SK-N-SH treated with all-trans-retinoic acid at 6 μM for 48 hours (cell line): ENCODE data around the gene SSR2.

Experiments
- ATAC-seq: fragments of 200-7000 bp; cut with Tn5 transposase; 3 replicates; pipeline ENCODE4 v1.9.1; 2020; ENCODE audit warnings: mild to moderate bottlenecking, moderate library complexity
- ARNTL ChIP-seq: fragments of 450-650 bp; formaldehyde crosslinking; IDR thresholded peaks from 2 replicates; pipeline ENCODE4 v1.5.0; 2020; ENCODE audit warnings: low read depth, mild to moderate bottlenecking, moderate library complexity, borderline replicate concordance
- BACH2 ChIP-seq: fragments of 250-450 bp; sonication (Bioruptor Pico); IDR thresholded peaks from 2 replicates; pipeline ENCODE4 v1.9.0; 2021; ENCODE audit warnings: mild to moderate bottlenecking, borderline replicate concordance
- CREB5 ChIP-seq: fragments of 250-450 bp; sonication (Bioruptor Pico); IDR thresholded peaks from 2 replicates; pipeline ENCODE4 v1.5.1; 2020; ENCODE audit warnings: low read depth, mild to moderate bottlenecking, moderate library complexity
- CSDC2 ChIP-seq: fragments of 250-450 bp; sonication (Bioruptor Pico); IDR thresholded peaks from 2 replicates; pipeline ENCODE4 v1.5.0; 2020; ENCODE audit warnings: mild to moderate bottlenecking, moderate library complexity
- ESRRG ChIP-seq: fragments of 250-450 bp; sonication (Bioruptor Pico); IDR thresholded peaks from 2 replicates; pipeline ENCODE4 v1.6.1; 2021; ENCODE audit warnings: mild to moderate bottlenecking
- GLIS3 ChIP-seq: fragments of 250-450 bp; sonication (Bioruptor Pico); IDR thresholded peaks from 2 replicates; pipeline ENCODE4 v1.5.0; 2020; ENCODE audit warnings: mild to moderate bottlenecking, moderate library complexity
- ISL1 ChIP-seq: fragments of 250-450 bp; sonication (Bioruptor Pico); IDR thresholded peaks from 2 replicates; pipeline ENCODE4 v2.1.2; 2022; ENCODE audit warnings: mild to moderate bottlenecking, moderate library complexity
- OSR1 ChIP-seq: fragments of 250-450 bp; sonication (Bioruptor Pico); IDR thresholded peaks from 2 replicates; pipeline ENCODE4 v1.8.0; 2022; ENCODE audit warnings: moderate library complexity, mild to moderate bottlenecking, inconsistent platforms
- PATZ1 ChIP-seq: fragments of 250-450 bp; sonication (Bioruptor Pico); IDR thresholded peaks from 2 replicates; pipeline ENCODE4 v1.8.0; 2020; ENCODE audit warnings: mild to moderate bottlenecking, moderate library complexity, borderline replicate concordance
- POU6F1 ChIP-seq: fragments of 250-450 bp; sonication (Bioruptor Pico); IDR thresholded peaks from 2 replicates; pipeline ENCODE4 v1.8.0; 2021; ENCODE audit warnings: low read depth, mild to moderate bottlenecking, moderate library complexity, borderline replicate concordance
- PPARA ChIP-seq: fragments of 250-450 bp; sonication (Bioruptor Pico); IDR thresholded peaks from 2 replicates; pipeline ENCODE4 v1.5.0; 2020; ENCODE audit warnings: mild to moderate bottlenecking, borderline replicate concordance
- RARB ChIP-seq: fragments of 250-450 bp; sonication (Bioruptor Pico); IDR thresholded peaks from 2 replicates; pipeline ENCODE4 v1.8.0; 2021; ENCODE audit warnings: mild to moderate bottlenecking, moderate library complexity
- SNAI2 ChIP-seq: fragments of 250-450 bp; sonication (Bioruptor Pico); IDR thresholded peaks from 2 replicates; pipeline ENCODE4 v1.5.0; 2020; ENCODE audit warnings: mild to moderate bottlenecking, moderate library complexity
- TOX ChIP-seq: fragments of 250-450 bp; sonication (Bioruptor Pico); IDR thresholded peaks from 2 replicates; pipeline ENCODE4 v1.8.0; 2021; ENCODE audit warnings: mild to moderate bottlenecking, moderate library complexity, borderline replicate concordance
- TSHZ2 ChIP-seq: fragments of 250-450 bp; sonication (Bioruptor Pico); IDR thresholded peaks from 2 replicates; pipeline ENCODE4 v1.5.0; 2020; ENCODE audit warnings: mild to moderate bottlenecking, moderate library complexity
- ZC3H10 ChIP-seq: fragments of 250-450 bp; sonication (Bioruptor Pico); IDR thresholded peaks from 2 replicates; pipeline ENCODE4 v1.5.1; 2021; ENCODE audit warnings: mild to moderate bottlenecking, moderate library complexity
- ZFP3 ChIP-seq: fragments of 250-450 bp; sonication (Bioruptor Pico); IDR thresholded peaks from 2 replicates; pipeline ENCODE4 v1.5.0; 2020; ENCODE audit warnings: mild to moderate bottlenecking, moderate library complexity
- ZFP30 ChIP-seq: fragments of 450-650 bp; formaldehyde crosslinking; IDR thresholded peaks from 2 replicates; pipeline ENCODE4 v1.5.0; 2022; ENCODE audit warnings: mild to moderate bottlenecking, moderate library complexity
- ZNF565 ChIP-seq: fragments of 450-650 bp; formaldehyde crosslinking; conservative IDR thresholded peaks from 2 replicates; pipeline ENCODE4 v1.5.0; 2020; ENCODE audit warnings: low read depth, mild to moderate bottlenecking, moderate library complexity
- ZNF70 ChIP-seq: fragments of 450-650 bp; formaldehyde crosslinking; IDR thresholded peaks from 2 replicates; pipeline ENCODE4 v1.5.0; 2020; ENCODE audit warnings: mild to moderate bottlenecking, moderate library complexity
- TF ChIP-seq, protein P1 (sequence below): fragments of 250-450 bp; sonication (Bioruptor Pico); IDR thresholded peaks from 2 replicates; pipeline ENCODE4 v1.5.1; 2021; ENCODE audit warnings: mild to moderate bottlenecking, moderate library complexity

SSR2 gene

GRCh38 chr1:156051011-156051725 is 30.4 kb upstream of the SSR2 start:
- no peak for ATAC-seq
- TF ChIP-seq RARB = no peak

- TF ChIP-seq POU6F1 (CRISPR knock-in tag) (no peak), ZC3H10 (CRISPR knock-in tag) (no peak), GLIS3 (CRISPR knock-in tag) (no peak), PATZ1 (CRISPR knock-in tag) (no peak), OSR1 (CRISPR knock-in tag) (no peak), ZNF70 (no peak), BACH2 (no peak), SNAI2 (CRISPR knock-in tag) (no peak), PPARA (no peak), TSHZ2 (CRISPR knock-in tag) (no peak), TOX (CRISPR knock-in tag) (no peak), ESRRG (CRISPR knock-in tag) (no peak)
- TF ChIP-seq, protein P1, sequence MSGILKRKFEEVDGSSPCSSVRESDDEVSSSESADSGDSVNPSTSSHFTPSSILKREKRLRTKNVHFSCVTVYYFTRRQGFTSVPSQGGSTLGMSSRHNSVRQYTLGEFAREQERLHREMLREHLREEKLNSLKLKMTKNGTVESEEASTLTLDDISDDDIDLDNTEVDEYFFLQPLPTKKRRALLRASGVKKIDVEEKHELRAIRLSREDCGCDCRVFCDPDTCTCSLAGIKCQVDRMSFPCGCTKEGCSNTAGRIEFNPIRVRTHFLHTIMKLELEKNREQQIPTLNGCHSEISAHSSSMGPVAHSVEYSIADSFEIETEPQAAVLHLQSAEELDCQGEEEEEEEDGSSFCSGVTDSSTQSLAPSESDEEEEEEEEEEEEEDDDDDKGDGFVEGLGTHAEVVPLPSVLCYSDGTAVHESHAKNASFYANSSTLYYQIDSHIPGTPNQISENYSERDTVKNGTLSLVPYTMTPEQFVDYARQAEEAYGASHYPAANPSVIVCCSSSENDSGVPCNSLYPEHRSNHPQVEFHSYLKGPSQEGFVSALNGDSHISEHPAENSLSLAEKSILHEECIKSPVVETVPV (CRISPR knock-in tag) = no peak
- ATAC-seq = no peak
These were observed 29.6 kb upstream of the SSR2 start for GRCh38 chr1:156050376-156050775.

GRCh38 chr1:156048663-156049258 is 28.0 kb upstream of the SSR2 start:
- no peak for ATAC-seq
- TF ChIP-seq CREB5 (CRISPR knock-in tag) (no peak), PPARA (no peak), ZNF565 (CRISPR knock-in tag) (no peak), ISL1 (CRISPR knock-in tag) (no peak), SNAI2 (CRISPR knock-in tag) (no peak), ZNF70 (no peak), CSDC2 (CRISPR knock-in tag) (no peak), ZFP30 (CRISPR knock-in tag) (no peak), ARNTL (CRISPR knock-in tag) (no peak), ZC3H10 (CRISPR knock-in tag) (no peak), OSR1 (CRISPR knock-in tag) (no peak), ZFP3 (CRISPR knock-in tag) (no peak), BACH2 (no peak), ESRRG (CRISPR knock-in tag) (no peak), TSHZ2 (CRISPR knock-in tag) (no peak), GLIS3 (CRISPR knock-in tag) (no peak)
- TF ChIP-seq, protein P1 (CRISPR knock-in tag) = no peak
